Osteoblast (primary cell): ENCODE measurements around the gene MS4A8. TPM values are rescaled to one million over a fixed set of nuclear protein-coding genes. Genes with fewer than 3 reads are reported as not detected.
"Not testable (repeated sequence)": the region's sequence is repeated elsewhere in the genome, so short reads cannot be mapped to it uniquely, and the experiment has no call there.

Experiments
- DNase-seq: peaks from one replicate; pipeline ENCODE4 v3.0.0; 2011; ENCODE audit warnings: low spot score, mixed read lengths; ENCODE audit not compliant: insufficient read length; ENCODE audit errors: missing footprints
- H2AFZ ChIP-seq: 2 replicates; pipeline ENCODE4 v1.6.0; 2011; ENCODE audit warnings: mild to moderate bottlenecking, low read length
- H3K27ac ChIP-seq: 2 replicates; pipeline ENCODE4 v1.5.1; 2011; ENCODE audit warnings: mild to moderate bottlenecking, low read depth, low read length, moderate library complexity
- H3K27me3 ChIP-seq: 2 replicates; pipeline ENCODE4 v1.6.0; 2012; ENCODE audit warnings: mild to moderate bottlenecking, control low read depth, inconsistent platforms, low read length, moderate library complexity; ENCODE audit not compliant: insufficient read depth
- H3K36me3 ChIP-seq: 2 replicates; pipeline ENCODE4 v1.5.1; 2011; ENCODE audit warnings: mild to moderate bottlenecking, low read length, control low read depth, moderate library complexity; ENCODE audit not compliant: insufficient read depth
- H3K4me1 ChIP-seq: 2 replicates; pipeline ENCODE4 v1.5.1; 2011; ENCODE audit warnings: mild to moderate bottlenecking, low read length, control low read depth, moderate library complexity; ENCODE audit not compliant: insufficient read depth
- H3K4me2 ChIP-seq: 2 replicates; pipeline ENCODE4 v1.6.0; 2011; ENCODE audit warnings: mild to moderate bottlenecking, low read length; ENCODE audit not compliant: insufficient read depth
- H3K4me3 ChIP-seq: fragments of 200-600 bp; sonication (generic); 3 replicates; pipeline ENCODE4 v1.5.1; 2012; ENCODE audit warnings: mild to moderate bottlenecking, low read length, inconsistent platforms; ENCODE audit not compliant: insufficient read depth
- H3K79me2 ChIP-seq: 2 replicates; pipeline ENCODE4 v1.6.0; 2012; ENCODE audit warnings: mild to moderate bottlenecking, low read length, control low read depth, inconsistent platforms; ENCODE audit not compliant: insufficient read depth
- H3K9me3 ChIP-seq: 2 replicates; pipeline ENCODE4 v1.5.1; 2011; ENCODE audit warnings: low read depth, low read length, control low read depth
- H4K20me1 ChIP-seq: 2 replicates; pipeline ENCODE4 v1.6.0; 2012; ENCODE audit warnings: mild to moderate bottlenecking, low read length, control low read depth; ENCODE audit not compliant: insufficient read depth
- CTCF ChIP-seq: IDR thresholded peaks from 2 replicates; pipeline ENCODE4 v1.5.1; 2011; ENCODE audit warnings: mild to moderate bottlenecking, low read depth, low read length, moderate library complexity; ENCODE audit errors: extremely low read depth
- total RNA-seq: library from RNA; depleted of rRNA; stranded (reverse); fragments of >200 nt; gene quantifications from 2 replicates; pipeline ENCODE4 v1.2.3, GENCODE V29; 2012

The MS4A8 gene
- not detected in 2 replicates for total RNA-seq

GRCh38 chr11:60699284-60699691 is at the start of gene MS4A8:
Gene MS4A8 (plus strand): TSS chr11:60699612. CDS start chr11:60700861, 1,249 bp downstream.
- Histone ChIP-seq H3K4me3 (no peak within 1 kb of the TSS), H3K4me1 (no peaks in the 10 kb centered on the region), H3K4me2 (no peak within 1 kb of the TSS), H3K27ac (no peak within 1 kb of the TSS), H3K27me3 (no peaks in the 10 kb centered on the region), H2AFZ (no peak within 1 kb of the TSS), H3K79me2 (no peaks in the 10 kb centered on the region), H4K20me1 (no peaks in the 10 kb centered on the region), H3K36me3 (no peaks in the 10 kb centered on the region), H3K9me3 (no peaks in the 10 kb centered on the region)
- DNase-seq, result no peak
- no peak for TF ChIP-seq CTCF

GRCh38 chr11:60657888-60658287 is 41.5 kb upstream of the MS4A8 start:
- Histone ChIP-seq H3K27ac (no peak overlapping the region), H3K4me2 (no peak overlapping the region), H3K27me3 (no peaks in the 10 kb centered on the region), H2AFZ (no peak overlapping the region), H3K9me3 (no peaks in the 10 kb centered on the region), H3K36me3 (no peaks in the 10 kb centered on the region), H3K4me1 (no peaks in the 10 kb centered on the region), H4K20me1 (no peaks in the 10 kb centered on the region), H3K4me3 (no peak overlapping the region), H3K79me2 (no peaks in the 10 kb centered on the region)
- DNase-seq, result no peak
- no peak for TF ChIP-seq CTCF

GRCh38 chr11:60658409-60658808 is 41.0 kb upstream of the MS4A8 start:
- Histone ChIP-seq H3K79me2 (no peaks in the 10 kb centered on the region), H3K4me3 (no peak overlapping the region), H3K4me1 (no peaks in the 10 kb centered on the region), H2AFZ (no peak overlapping the region), H3K9me3 (no peaks in the 10 kb centered on the region), H3K27ac (no peak overlapping the region), H3K36me3 (no peaks in the 10 kb centered on the region), H3K4me2 (no peak overlapping the region), H4K20me1 (no peaks in the 10 kb centered on the region), H3K27me3 (no peaks in the 10 kb centered on the region)
- no peak for TF ChIP-seq CTCF
- no peak for DNase-seq

- no peaks in the 10 kb centered on the region for H3K27me3 ChIP-seq
- peaks cover 3% of the 10 kb centered on the region for H3K9me3 ChIP-seq
- no peak overlapping the region for H3K4me3 ChIP-seq
- no peaks in the 10 kb centered on the region for H3K36me3 ChIP-seq
- DNase-seq, result no peak
- H3K4me1 ChIP-seq, result no peaks in the 10 kb centered on the region
- H3K79me2 ChIP-seq, result no peaks in the 10 kb centered on the region
- no peak overlapping the region for H3K27ac ChIP-seq
- H3K4me2 ChIP-seq, result no peak overlapping the region
- H4K20me1 ChIP-seq, result no peaks in the 10 kb centered on the region
- no peak for TF ChIP-seq CTCF
- no peak overlapping the region for H2AFZ ChIP-seq
Observed at GRCh38 chr11:60672255-60672654, 27.2 kb upstream of the MS4A8 start.

- not testable (repeated sequence) for H3K4me1 ChIP-seq, H3K36me3 ChIP-seq, H3K4me3 ChIP-seq, H3K27me3 ChIP-seq, H3K79me2 ChIP-seq, H3K27ac ChIP-seq, H3K4me2 ChIP-seq, H4K20me1 ChIP-seq, H3K9me3 ChIP-seq, H2AFZ ChIP-seq, DNase-seq
Observed at GRCh38 chr11:60678231-60678630, 21.2 kb upstream of the MS4A8 start.
